Measurements from ENCODE around the gene RXRA. TPM values are rescaled to one million over a fixed set of nuclear protein-coding genes. Genes with fewer than 3 reads are reported as not detected.

RXRA gene
- total RNA-seq, 4 donors from 2014 or later: 27.3 to 70.5 (median 58.6) TPM

- peak; percentile 90 for DNase-seq
- intact Hi-C loops (cut with DNase I; ENCODE audit: low total_unique reads): no loop called here
- H3K27me3 ChIP-seq: no peaks in the 10 kb centered on the region
- 0 to 33% methylated on average over 2 to 16 of the region's 25 CpGs for WGBS, 2 donors (ENCODE audit: low coverage in 1 of 2)
- TF ChIP-seq POLR2AphosphoS5 (IDR thresholded peaks at IDR 0.05) (peak; percentile 72 to 80 (median 73)), POLR2A (IDR thresholded peaks at IDR 0.05) (no peak)
- no peaks in the 10 kb centered on the region for H3K9me3 ChIP-seq
- peak overlapping the region in 1 of 4 donors; percentile 16 for H3K4me3 ChIP-seq
- in situ Hi-C loops (cut with MboI; ENCODE audit: low pct_ligation_motif_present in 1 of 4, low pct_unique_long_range_greater_than_20kb in 1 of 4, low sequenced_read_pairs in 3 of 4): no loop called here
- no peaks in the 10 kb centered on the region for H3K36me3 ChIP-seq
- peak overlapping the region; percentile 76 to 89 (median 84) for H3K27ac ChIP-seq
- peaks cover 30 to 54% (median 46%) of the 10 kb centered on the region in 4 donors for H3K4me1 ChIP-seq
Observed at GRCh38 chr9:134366223-134367031, 40.2 kb downstream of the RXRA start.

GRCh38 chr9:134367061-134367460 lies 40.8 kb downstream of the RXRA start:
- H3K36me3 ChIP-seq: no peaks in the 10 kb centered on the region
- WGBS, 2 donors (ENCODE audit: low coverage in 1 of 2): 88% methylated on average over 12 of the region's 12 CpGs; no CpG with 5 or more reads in 1 of the 2 donors
- H3K27ac ChIP-seq: peak overlapping the region; percentile 76 to 89 (median 84)
- intact Hi-C loops (cut with DNase I; ENCODE audit: low total_unique reads): no loop called here
- TF ChIP-seq, protein P1, sequence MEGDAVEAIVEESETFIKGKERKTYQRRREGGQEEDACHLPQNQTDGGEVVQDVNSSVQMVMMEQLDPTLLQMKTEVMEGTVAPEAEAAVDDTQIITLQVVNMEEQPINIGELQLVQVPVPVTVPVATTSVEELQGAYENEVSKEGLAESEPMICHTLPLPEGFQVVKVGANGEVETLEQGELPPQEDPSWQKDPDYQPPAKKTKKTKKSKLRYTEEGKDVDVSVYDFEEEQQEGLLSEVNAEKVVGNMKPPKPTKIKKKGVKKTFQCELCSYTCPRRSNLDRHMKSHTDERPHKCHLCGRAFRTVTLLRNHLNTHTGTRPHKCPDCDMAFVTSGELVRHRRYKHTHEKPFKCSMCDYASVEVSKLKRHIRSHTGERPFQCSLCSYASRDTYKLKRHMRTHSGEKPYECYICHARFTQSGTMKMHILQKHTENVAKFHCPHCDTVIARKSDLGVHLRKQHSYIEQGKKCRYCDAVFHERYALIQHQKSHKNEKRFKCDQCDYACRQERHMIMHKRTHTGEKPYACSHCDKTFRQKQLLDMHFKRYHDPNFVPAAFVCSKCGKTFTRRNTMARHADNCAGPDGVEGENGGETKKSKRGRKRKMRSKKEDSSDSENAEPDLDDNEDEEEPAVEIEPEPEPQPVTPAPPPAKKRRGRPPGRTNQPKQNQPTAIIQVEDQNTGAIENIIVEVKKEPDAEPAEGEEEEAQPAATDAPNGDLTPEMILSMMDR (IDR thresholded peaks at IDR 0.05): no peak
- TF ChIP-seq POLR2AphosphoS5 (IDR thresholded peaks at IDR 0.05): no peak
- no peak for TF ChIP-seq POLR2A (IDR thresholded peaks at IDR 0.05)
- TF ChIP-seq EP300 (IDR thresholded peaks at IDR 0.05; ENCODE audit: low read depth): no peak
- no peaks in the 10 kb centered on the region for H3K27me3 ChIP-seq
- H3K4me1 ChIP-seq: peaks cover 30 to 57% (median 46%) of the 10 kb centered on the region in 4 donors
- no peak overlapping the region for H3K4me3 ChIP-seq
- in situ Hi-C loops (cut with MboI; ENCODE audit: low pct_ligation_motif_present in 1 of 4, low pct_unique_long_range_greater_than_20kb in 1 of 4, low sequenced_read_pairs in 3 of 4): no loop called here
- H3K9me3 ChIP-seq: no peaks in the 10 kb centered on the region
- no peak for DNase-seq

DNA sequence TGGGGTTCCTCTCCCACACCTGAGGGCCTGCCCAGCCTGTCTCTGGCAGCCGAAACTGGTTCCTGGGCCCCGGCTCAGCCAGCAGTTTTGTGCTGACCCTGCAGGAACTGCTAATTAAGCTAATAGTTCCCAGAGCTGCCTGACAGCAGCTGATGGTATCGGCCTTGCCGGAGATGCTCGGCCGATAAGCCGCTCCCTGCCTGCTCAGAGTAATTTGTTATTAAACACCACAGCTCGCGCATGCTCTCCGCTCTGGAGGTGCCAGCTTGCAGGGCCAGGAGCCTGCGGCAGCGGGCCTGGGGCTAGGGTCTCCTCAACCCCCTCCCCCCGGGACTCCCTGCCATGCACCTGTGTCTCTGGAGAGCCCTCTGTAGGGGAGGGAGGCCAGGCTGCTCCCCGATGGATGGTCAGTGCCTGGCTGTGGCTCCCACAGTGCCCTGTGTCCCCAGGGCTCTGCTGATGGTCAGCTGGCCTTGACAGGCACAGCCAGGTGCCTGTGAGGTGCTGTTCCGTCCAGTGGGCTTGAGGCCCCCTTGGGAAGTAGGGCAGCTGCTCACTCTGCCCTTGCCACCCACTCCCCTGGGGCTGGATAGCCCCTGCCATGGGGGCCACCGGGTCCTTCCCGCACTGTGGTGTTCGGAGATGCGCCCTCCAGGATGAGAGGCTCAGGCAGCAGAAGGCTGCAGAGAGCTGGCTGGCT lies 41.7 kb downstream of the RXRA start:
- in situ Hi-C loops (cut with MboI; ENCODE audit: low pct_ligation_motif_present in 1 of 4, low pct_unique_long_range_greater_than_20kb in 1 of 4, low sequenced_read_pairs in 3 of 4) (no loop called here), intact Hi-C loops (cut with DNase I; ENCODE audit: low total_unique reads) (no loop called here)
- Histone ChIP-seq H3K9me3 (no peaks in the 10 kb centered on the region), H3K4me1 (peaks cover 34 to 64% (median 55%) of the 10 kb centered on the region in 4 donors), H3K27me3 (no peaks in the 10 kb centered on the region), H3K36me3 (no peaks in the 10 kb centered on the region), H3K4me3 (no peak overlapping the region), H3K27ac (no peak overlapping the region)
- WGBS, 2 donors (ENCODE audit: low coverage in 1 of 2): 79 to 100% methylated on average over 1 to 19 of the region's 19 CpGs
- TF ChIP-seq, protein P1 (IDR thresholded peaks at IDR 0.05): no peak
- TF ChIP-seq POLR2AphosphoS5 (IDR thresholded peaks at IDR 0.05) (no peak), POLR2A (IDR thresholded peaks at IDR 0.05) (no peak), EP300 (IDR thresholded peaks at IDR 0.05; ENCODE audit: low read depth) (no peak)
- no peak for DNase-seq

DNA sequence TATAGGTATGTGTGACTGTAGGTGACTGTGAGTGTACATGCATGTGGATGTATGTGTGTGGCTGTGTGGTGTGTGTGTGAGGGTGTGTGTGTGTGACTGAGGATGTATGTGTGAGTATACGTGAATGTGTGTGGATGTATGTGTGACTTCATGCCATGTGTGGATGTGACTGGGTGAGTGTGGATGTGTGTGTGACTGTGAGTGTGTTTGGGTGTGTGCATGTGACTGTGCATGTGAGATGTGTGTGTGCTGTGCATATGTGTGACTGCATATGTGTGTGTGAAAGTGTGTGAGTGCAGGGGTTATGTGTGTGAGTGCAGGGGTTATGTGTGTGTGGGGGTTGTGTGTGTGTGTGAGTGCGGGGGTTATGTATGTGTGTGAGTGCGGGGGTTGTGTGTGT lies 42.3 kb downstream of the RXRA start:
- DNase-seq: no peak
- Histone ChIP-seq H3K4me1 (peaks cover 40 to 64% (median 56%) of the 10 kb centered on the region in 4 donors), H3K27ac (no peak overlapping the region), H3K9me3 (no peaks in the 10 kb centered on the region), H3K4me3 (no peak overlapping the region), H3K36me3 (no peaks in the 10 kb centered on the region), H3K27me3 (no peaks in the 10 kb centered on the region)
- WGBS, 2 donors (ENCODE audit: low coverage in 1 of 2): 87% methylated on average over 3 of the region's 3 CpGs; no CpG with 5 or more reads in 1 of the 2 donors
- in situ Hi-C loops (cut with MboI; ENCODE audit: low pct_ligation_motif_present in 1 of 4, low pct_unique_long_range_greater_than_20kb in 1 of 4, low sequenced_read_pairs in 3 of 4): no loop called here
- TF ChIP-seq EP300 (IDR thresholded peaks at IDR 0.05; ENCODE audit: low read depth) (no peak), POLR2A (IDR thresholded peaks at IDR 0.05) (no peak), POLR2AphosphoS5 (IDR thresholded peaks at IDR 0.05) (no peak)
- intact Hi-C loops (cut with DNase I; ENCODE audit: low total_unique reads): no loop called here

Measured in transverse colon (tissue), 4 donors.